GM08714 (cell line): ENCODE results near the gene ZNF462.

Source experiments
- H3K4me3 ChIP-seq: fragments of 200-500 bp; sonication (Bioruptor generic); 2 replicates; pipeline ENCODE4 v1.5.1; 2014; ENCODE audit warnings: mild to moderate bottlenecking, low read length, inconsistent platforms
- ZNF274 ChIP-seq: IDR thresholded peaks from 2 replicates; pipeline ENCODE4 v1.6.1; 2012; ENCODE audit warnings: mild to moderate bottlenecking, low read depth, low read length

The ZNF462 gene

GRCh38 chr9:107043886-107044285 lies 180.9 kb downstream of the ZNF462 start:
- TF ChIP-seq ZNF274, result no peak
- no peak overlapping the region for H3K4me3 ChIP-seq

- TF ChIP-seq ZNF274, result no peak
- H3K4me3 ChIP-seq, result no peak overlapping the region
Measured at GRCh38 chr9:107044872-107045271, 181.9 kb downstream of the ZNF462 start.

GRCh38 chr9:107046692-107047091 lies 183.7 kb downstream of the ZNF462 start:
- TF ChIP-seq ZNF274, result no peak
- no peak overlapping the region for H3K4me3 ChIP-seq

GRCh38 chr9:107049046-107049802 lies 186.3 kb downstream of the ZNF462 start:
- TF ChIP-seq ZNF274, result no peak
- no peak overlapping the region for H3K4me3 ChIP-seq

GRCh38 chr9:107049803-107050184 lies 186.8 kb downstream of the ZNF462 start:
- no peak for TF ChIP-seq ZNF274
- no peak overlapping the region for H3K4me3 ChIP-seq

GRCh38 chr9:107051392-107051791 lies 188.4 kb downstream of the ZNF462 start:
- H3K4me3 ChIP-seq, result no peak overlapping the region
- TF ChIP-seq ZNF274, result no peak

GRCh38 chr9:107054146-107054545 lies 191.2 kb downstream of the ZNF462 start:
- no peak overlapping the region for H3K4me3 ChIP-seq
- no peak for TF ChIP-seq ZNF274

- H3K4me3 ChIP-seq, result no peak overlapping the region
- TF ChIP-seq ZNF274, result no peak
Measured at GRCh38 chr9:107059220-107059619, 196.3 kb downstream of the ZNF462 start.

- TF ChIP-seq ZNF274, result no peak
- H3K4me3 ChIP-seq, result no peak overlapping the region
Measured at GRCh38 chr9:107060062-107060461, 197.1 kb downstream of the ZNF462 start.
